Measurements from ENCODE around the gene SLC25A21.

- no peak for TF ChIP-seq POLR2A (IDR thresholded peaks at IDR 0.05)
- TF ChIP-seq CTCF (IDR thresholded peaks at IDR 0.05): no peak
Measured at GRCh38 chr14:37054869-37055268, 117.5 kb downstream of the SLC25A21 start.

Data from esophagus squamous epithelium (tissue), 4 donors.